Adrenal gland (tissue), 5 donors: ENCODE results near the gene FMNL3.
"Not testable (repeated sequence)": the region's sequence is repeated elsewhere in the genome, so short reads cannot be mapped to it uniquely, and the experiment has no call there.

Experiments
- CTCF ChIP-seq, 6 experiments: fragments of 450-650 bp in 4 of 6; fragments of 200-600 bp in 2 of 6; sonication (generic) in 1 of 6; IDR thresholded peaks; 1 replicate in 5 of 6; 2 replicates in 1 of 6; pipeline versions ENCODE4 v1.5.1 to v1.8.0; 2016 to 2021; ENCODE audit warnings: antibody characterized with exemption in 6 of 6, mild to moderate bottlenecking in 2 of 6, moderate library complexity in 1 of 6
- POLR2A ChIP-seq, 2 donors: fragments of 450-650 bp; IDR thresholded peaks; one replicate each; pipeline ENCODE4 v1.6.1; 2017; ENCODE audit warnings: antibody characterized with exemption in 2 of 2, mild to moderate bottlenecking in 2 of 2, moderate library complexity in 1 of 2
- donor health status: DM: no; HTN: no; CAD: no.

GRCh38 chr12:49713952-49714351 is 6.7 kb upstream of the FMNL3 start:
- not testable (repeated sequence) for TF ChIP-seq POLR2A, CTCF (IDR thresholded peaks at IDR 0.05)
